ENCODE measurements around the gene CROCC.
"Not testable (repeated sequence)": the region's sequence is repeated elsewhere in the genome, so short reads cannot be mapped to it uniquely, and the experiment has no call there.

DNA sequence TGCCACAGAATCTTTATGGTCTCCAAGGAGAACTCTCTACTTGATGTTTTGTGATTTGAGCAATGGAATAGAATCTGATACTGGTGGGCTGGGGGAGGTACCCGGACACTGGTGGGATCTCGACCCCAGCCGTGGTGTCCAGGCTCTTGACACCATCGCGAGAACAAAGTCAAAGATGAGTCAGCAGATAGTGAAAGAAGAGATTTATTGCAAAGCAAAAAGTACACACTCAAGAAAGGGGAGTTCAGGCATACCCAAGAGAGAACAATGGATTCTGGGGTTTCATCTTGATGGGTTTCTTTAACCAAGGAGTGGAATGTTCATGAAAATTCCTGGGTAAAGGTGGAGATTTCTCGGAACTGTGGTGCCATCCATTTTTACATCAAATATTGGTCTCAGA is 27.4 kb upstream of the CROCC start:
- TF ChIP-seq POLR2A, POLR2AphosphoS5, EP300 (IDR thresholded peaks at IDR 0.05): not testable (repeated sequence)
- TF ChIP-seq, protein P1, sequence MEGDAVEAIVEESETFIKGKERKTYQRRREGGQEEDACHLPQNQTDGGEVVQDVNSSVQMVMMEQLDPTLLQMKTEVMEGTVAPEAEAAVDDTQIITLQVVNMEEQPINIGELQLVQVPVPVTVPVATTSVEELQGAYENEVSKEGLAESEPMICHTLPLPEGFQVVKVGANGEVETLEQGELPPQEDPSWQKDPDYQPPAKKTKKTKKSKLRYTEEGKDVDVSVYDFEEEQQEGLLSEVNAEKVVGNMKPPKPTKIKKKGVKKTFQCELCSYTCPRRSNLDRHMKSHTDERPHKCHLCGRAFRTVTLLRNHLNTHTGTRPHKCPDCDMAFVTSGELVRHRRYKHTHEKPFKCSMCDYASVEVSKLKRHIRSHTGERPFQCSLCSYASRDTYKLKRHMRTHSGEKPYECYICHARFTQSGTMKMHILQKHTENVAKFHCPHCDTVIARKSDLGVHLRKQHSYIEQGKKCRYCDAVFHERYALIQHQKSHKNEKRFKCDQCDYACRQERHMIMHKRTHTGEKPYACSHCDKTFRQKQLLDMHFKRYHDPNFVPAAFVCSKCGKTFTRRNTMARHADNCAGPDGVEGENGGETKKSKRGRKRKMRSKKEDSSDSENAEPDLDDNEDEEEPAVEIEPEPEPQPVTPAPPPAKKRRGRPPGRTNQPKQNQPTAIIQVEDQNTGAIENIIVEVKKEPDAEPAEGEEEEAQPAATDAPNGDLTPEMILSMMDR (IDR thresholded peaks at IDR 0.05): not testable (repeated sequence)

Measured in gastroesophageal sphincter (tissue), 3 donors.